PFSK-1 (cell line): Measurements from ENCODE around the gene LPCAT1.

Source experiments
- FOXP2 ChIP-seq: optimal IDR thresholded peaks from 2 replicates; pipeline ENCODE3; 2011; ENCODE audit warnings: borderline replicate concordance, control low read depth, inconsistent platforms; ENCODE audit not compliant: insufficient read depth; ENCODE audit errors: extremely low read length, extremely low read depth
- POLR2AphosphoS5 ChIP-seq: IDR thresholded peaks from 2 replicates; pipeline ENCODE4 v1.6.1; 2012; ENCODE audit warnings: low read depth, mild to moderate bottlenecking, control low read depth, low read length, moderate library complexity
- SIN3A ChIP-seq: IDR thresholded peaks from 2 replicates; pipeline ENCODE4 v1.6.1; 2012; ENCODE audit warnings: mild to moderate bottlenecking, low read length, moderate library complexity, borderline replicate concordance; ENCODE audit not compliant: insufficient read depth
- TAF1 ChIP-seq: IDR thresholded peaks from 2 replicates; pipeline ENCODE4 v1.6.1; 2012; ENCODE audit warnings: low read length, control low read depth, borderline replicate concordance; ENCODE audit not compliant: insufficient read depth
- TF ChIP-seq, protein P1 (sequence below), 2 experiments: IDR thresholded peaks; 2 replicates each; pipeline versions ENCODE4 v1.6.1 to v1.8.0; 2011 to 2012; ENCODE audit warnings: low read depth in 2 of 2, low read length in 2 of 2, control low read depth in 1 of 2, inconsistent platforms in 1 of 2, mild to moderate bottlenecking in 1 of 2, moderate library complexity in 1 of 2; ENCODE audit not compliant: insufficient read depth in 1 of 2

Gene LPCAT1

DNA sequence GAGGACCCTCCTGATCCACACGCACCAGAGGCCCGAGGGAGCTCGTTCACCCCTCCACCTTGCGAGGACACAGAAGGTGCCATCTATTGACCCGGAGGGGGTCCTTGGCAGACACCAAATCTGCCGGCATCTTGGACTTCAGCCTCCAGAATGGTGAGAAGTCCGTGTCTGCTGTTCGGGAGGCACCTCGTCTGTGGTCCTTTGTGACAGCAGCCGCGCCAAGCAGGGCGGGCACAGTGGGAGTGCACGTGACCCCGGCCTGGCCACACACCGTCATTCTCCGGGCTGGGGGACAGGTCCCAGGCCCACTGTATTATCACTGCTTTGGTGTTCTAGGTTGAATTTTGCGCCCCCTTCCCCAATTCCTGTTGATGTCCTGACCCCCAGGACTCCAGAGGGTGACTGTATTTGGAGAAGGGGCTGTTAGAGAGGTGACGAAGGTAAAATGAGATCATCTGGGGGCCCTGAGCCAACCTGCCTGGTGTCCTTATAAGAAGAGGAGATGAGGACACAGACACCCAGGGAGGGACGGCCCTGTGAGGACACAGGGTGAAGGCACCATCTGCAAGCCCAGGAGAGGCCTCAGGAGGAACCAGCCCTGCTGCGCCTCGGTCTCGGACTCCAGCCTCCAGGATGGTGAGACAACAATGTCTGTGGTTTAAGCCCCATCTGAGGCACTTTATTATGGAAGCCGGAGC is 15.7 kb downstream of the LPCAT1 start:
- no peak for TF ChIP-seq FOXP2
- TF ChIP-seq, protein P1, sequence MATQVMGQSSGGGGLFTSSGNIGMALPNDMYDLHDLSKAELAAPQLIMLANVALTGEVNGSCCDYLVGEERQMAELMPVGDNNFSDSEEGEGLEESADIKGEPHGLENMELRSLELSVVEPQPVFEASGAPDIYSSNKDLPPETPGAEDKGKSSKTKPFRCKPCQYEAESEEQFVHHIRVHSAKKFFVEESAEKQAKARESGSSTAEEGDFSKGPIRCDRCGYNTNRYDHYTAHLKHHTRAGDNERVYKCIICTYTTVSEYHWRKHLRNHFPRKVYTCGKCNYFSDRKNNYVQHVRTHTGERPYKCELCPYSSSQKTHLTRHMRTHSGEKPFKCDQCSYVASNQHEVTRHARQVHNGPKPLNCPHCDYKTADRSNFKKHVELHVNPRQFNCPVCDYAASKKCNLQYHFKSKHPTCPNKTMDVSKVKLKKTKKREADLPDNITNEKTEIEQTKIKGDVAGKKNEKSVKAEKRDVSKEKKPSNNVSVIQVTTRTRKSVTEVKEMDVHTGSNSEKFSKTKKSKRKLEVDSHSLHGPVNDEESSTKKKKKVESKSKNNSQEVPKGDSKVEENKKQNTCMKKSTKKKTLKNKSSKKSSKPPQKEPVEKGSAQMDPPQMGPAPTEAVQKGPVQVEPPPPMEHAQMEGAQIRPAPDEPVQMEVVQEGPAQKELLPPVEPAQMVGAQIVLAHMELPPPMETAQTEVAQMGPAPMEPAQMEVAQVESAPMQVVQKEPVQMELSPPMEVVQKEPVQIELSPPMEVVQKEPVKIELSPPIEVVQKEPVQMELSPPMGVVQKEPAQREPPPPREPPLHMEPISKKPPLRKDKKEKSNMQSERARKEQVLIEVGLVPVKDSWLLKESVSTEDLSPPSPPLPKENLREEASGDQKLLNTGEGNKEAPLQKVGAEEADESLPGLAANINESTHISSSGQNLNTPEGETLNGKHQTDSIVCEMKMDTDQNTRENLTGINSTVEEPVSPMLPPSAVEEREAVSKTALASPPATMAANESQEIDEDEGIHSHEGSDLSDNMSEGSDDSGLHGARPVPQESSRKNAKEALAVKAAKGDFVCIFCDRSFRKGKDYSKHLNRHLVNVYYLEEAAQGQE (IDR thresholded peaks at IDR 0.05; ENCODE audit: insufficient read depth in 1 of 2, low read depth in 2 of 2, low read length in 2 of 2), result no peak

DNA sequence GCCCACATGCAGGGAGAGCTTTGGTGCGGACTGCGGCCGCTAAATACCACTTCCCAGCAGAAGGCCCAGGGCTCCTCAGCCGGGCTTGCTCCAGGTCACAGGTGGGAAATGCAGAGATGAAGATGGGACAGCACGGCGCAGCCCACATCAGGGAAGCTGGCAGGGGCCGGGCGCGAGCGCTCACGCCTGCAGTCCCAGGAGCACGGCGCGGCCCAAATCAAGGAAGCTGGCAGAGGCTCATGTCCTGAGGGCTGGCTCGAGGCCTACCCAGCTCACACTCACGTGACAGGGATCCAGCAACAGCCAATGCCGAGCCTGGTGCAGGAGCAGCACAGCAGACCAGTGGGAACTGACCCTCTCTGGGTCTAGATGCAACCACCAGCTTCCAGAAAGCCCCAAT is 16.3 kb downstream of the LPCAT1 start:
- TF ChIP-seq SIN3A (no peak), TAF1 (no peak), POLR2AphosphoS5 (no peak), FOXP2 (no peak)
- TF ChIP-seq, protein P1 (IDR thresholded peaks at IDR 0.05; ENCODE audit: insufficient read depth in 1 of 2, low read depth in 2 of 2, low read length in 2 of 2), result no peak

DNA sequence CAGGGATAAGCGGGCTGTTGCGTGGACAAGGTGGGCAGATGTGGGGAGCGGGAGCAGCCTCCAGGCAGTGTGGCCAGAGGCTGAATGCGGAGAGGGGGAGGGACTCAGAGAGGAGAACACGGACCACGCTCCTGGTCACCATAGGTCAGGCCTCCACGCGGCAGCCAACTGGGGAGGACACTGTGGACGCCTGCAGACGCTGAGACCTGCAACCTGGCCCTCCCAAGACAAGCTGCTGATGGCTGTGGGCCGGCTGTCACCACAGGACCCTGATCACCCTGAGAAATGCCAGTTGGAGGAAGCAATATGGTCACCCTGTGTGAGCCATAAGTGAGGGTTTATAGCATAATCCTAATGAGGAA is 16.8 kb downstream of the LPCAT1 start:
- TF ChIP-seq POLR2AphosphoS5, result no peak
- no peak for TF ChIP-seq SIN3A
- TF ChIP-seq, protein P1 (IDR thresholded peaks at IDR 0.05; ENCODE audit: insufficient read depth in 1 of 2, low read depth in 2 of 2, low read length in 2 of 2), result no peak
- no peak for TF ChIP-seq FOXP2
- no peak for TF ChIP-seq TAF1

DNA sequence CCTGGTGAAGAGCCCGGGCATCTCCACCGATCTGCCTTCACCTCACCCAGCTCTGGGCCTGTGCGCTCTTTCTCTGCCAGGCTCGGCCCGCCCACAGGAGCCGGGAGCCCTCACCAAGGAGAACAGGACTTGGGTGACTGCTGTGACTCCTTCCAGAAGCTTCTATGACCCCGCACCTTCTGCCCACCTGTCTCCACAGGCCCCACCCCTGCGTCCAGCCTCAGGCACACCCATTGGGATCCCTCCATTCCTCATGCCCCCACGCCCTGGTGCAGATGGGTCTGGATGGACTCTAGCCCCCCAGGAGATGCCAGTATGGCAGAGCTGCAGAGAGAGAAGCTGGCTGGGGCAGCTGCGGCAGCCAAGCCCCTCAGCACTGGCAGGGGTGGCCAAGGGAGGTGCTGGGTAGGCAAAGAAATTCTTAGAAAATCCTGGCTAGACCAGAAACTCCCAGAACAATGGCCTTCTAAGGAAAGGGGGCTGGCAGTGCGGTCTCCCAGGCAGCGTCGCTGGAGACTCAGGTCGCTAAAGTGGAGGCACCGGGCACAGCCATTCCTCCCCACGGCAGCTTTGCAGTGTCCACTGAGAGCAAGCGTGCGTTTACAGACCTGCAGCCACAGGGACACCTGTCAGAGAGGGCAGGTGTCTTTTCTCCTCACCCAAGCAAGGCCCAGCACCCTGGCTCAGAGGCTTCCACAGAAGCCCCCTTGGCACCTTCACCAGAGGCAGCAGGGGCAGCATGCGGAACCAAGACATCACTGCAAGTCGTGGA is 17.3 kb downstream of the LPCAT1 start:
- no peak for TF ChIP-seq FOXP2
- no peak for TF ChIP-seq SIN3A
- no peak for TF ChIP-seq TAF1
- TF ChIP-seq, protein P1 (IDR thresholded peaks at IDR 0.05; ENCODE audit: insufficient read depth in 1 of 2, low read depth in 2 of 2, low read length in 2 of 2), result no peak
- no peak for TF ChIP-seq POLR2AphosphoS5
